Endodermal cell (in vitro differentiated cells): ENCODE results near the gene TBCEL. TPM values are rescaled to one million over a fixed set of nuclear protein-coding genes. Genes with fewer than 3 reads are reported as not detected.

Experiments used
- DNase-seq: peaks from one replicate; pipeline ENCODE4 v3.0.0-alpha.2; 2017
- H3K27ac ChIP-seq: 2 replicates; pipeline ENCODE4 v1.5.1; 2013; ENCODE audit warnings: mild to moderate bottlenecking, low read depth, low read length, moderate library complexity
- H3K27me3 ChIP-seq: 2 replicates; pipeline ENCODE4 v1.6.1; 2013; ENCODE audit warnings: mild to moderate bottlenecking, low read length, moderate library complexity; ENCODE audit not compliant: insufficient read depth, control insufficient read depth, poor library complexity, severe bottlenecking
- H3K36me3 ChIP-seq: 2 replicates; pipeline ENCODE4 v1.7.0; 2013; ENCODE audit warnings: mild to moderate bottlenecking, low read length, moderate library complexity; ENCODE audit not compliant: control insufficient read depth, insufficient read depth
- H3K4me1 ChIP-seq: one replicate; pipeline ENCODE4 v1.7.0; 2013; ENCODE audit warnings: low read length; ENCODE audit not compliant: control insufficient read depth, insufficient read depth
- H3K4me3 ChIP-seq: 2 replicates; pipeline ENCODE4 v1.5.1; 2013; ENCODE audit warnings: mild to moderate bottlenecking, low read length, moderate library complexity
- H3K9ac ChIP-seq: 2 replicates; pipeline ENCODE4 v1.6.1; 2013; ENCODE audit warnings: mild to moderate bottlenecking, low read length, moderate library complexity; ENCODE audit not compliant: poor library complexity, severe bottlenecking; ENCODE audit errors: extremely low read depth
- H3K9me3 ChIP-seq: 2 replicates; pipeline ENCODE4 v1.6.1; 2013; ENCODE audit warnings: mild to moderate bottlenecking, low read length, moderate library complexity; ENCODE audit not compliant: control insufficient read depth
- H3K27ac Mint-ChIP-seq: 2 replicates; pipeline ENCODE4 v1.8.0; 2020; ENCODE audit warnings: mixed read lengths
- H3K27me3 Mint-ChIP-seq: 2 replicates; pipeline ENCODE4 v1.8.0; 2021; ENCODE audit warnings: mild to moderate bottlenecking, mixed read lengths; ENCODE audit not compliant: insufficient read depth
- H3K36me3 Mint-ChIP-seq: 2 replicates; pipeline ENCODE4 v1.8.0; 2020; ENCODE audit warnings: low read depth, mixed read lengths
- H3K4me1 Mint-ChIP-seq: 2 replicates; pipeline ENCODE4 v1.8.0; 2020; ENCODE audit warnings: mixed read lengths
- H3K4me3 Mint-ChIP-seq: 2 replicates; pipeline ENCODE4 v1.8.0; 2020; ENCODE audit warnings: mild to moderate bottlenecking, moderate library complexity, mixed read lengths
- H3K9me3 Mint-ChIP-seq: 2 replicates; pipeline ENCODE4 v1.8.0; 2020; ENCODE audit warnings: mild to moderate bottlenecking, mixed read lengths
- CTCF ChIP-seq: fragments of 200-600 bp; sonication (generic); conservative IDR thresholded peaks from 2 replicates; pipeline ENCODE4 v1.5.0; 2021; ENCODE audit warnings: antibody characterized with exemption, mild to moderate bottlenecking
- WGBS, 2 experiments: methylation state at CpG; one replicate each; pipeline versions ENCODE4 v1.1.5 to v1.1.7; 2013; ENCODE audit warnings: missing lambda C conversion rate in 2 of 2, mixed read lengths in 1 of 2; ENCODE audit not compliant: insufficient coverage in 1 of 2, insufficient read length in 1 of 2; 5-methylcytosine and 5-hydroxymethylcytosine counted together
- total RNA-seq, 2 donors: library from RNA; stranded (reverse); fragmentation: NEBNext Ultra II Directional in 1 of 2; extraction: Animal tissue kit (Norgen Biotek cat#: 25700) in 1 of 2; gene quantifications; 2 replicates in 1 of 2; 3 replicates in 1 of 2; pipeline ENCODE4 v1.2.1, GENCODE V29; 2021

Gene TBCEL
- total RNA-seq, 2 donors from 2014 or later = 23.5 to 26.1 TPM

- Histone ChIP-seq H3K36me3 (peaks cover 79% of the 10 kb centered on the region), H3K9me3 (no peaks in the 10 kb centered on the region), H3K27me3 (no peaks in the 10 kb centered on the region), H3K9ac (no peak overlapping the region), H3K4me1 (peaks cover 5% of the 10 kb centered on the region), H3K4me3 (no peak overlapping the region), H3K27ac (no peak overlapping the region)
- Mint-ChIP-seq H3K27me3 (no peaks in the 10 kb centered on the region), H3K36me3 (peaks cover 50% of the 10 kb centered on the region), H3K4me3 (no peak overlapping the region), H3K9me3 (no peaks in the 10 kb centered on the region), H3K27ac (no peak overlapping the region), H3K4me1 (peaks cover 9% of the 10 kb centered on the region)
- TF ChIP-seq CTCF = no peak
- 98 to 100% methylated on average over 1 to 3 of the region's 4 CpGs for WGBS, 2 experiments
- no peak for DNase-seq
These were observed 34.0 kb downstream of the TBCEL start for GRCh38 chr11:121057922-121058321.

- no peak overlapping the region for H3K27ac ChIP-seq
- no peak for TF ChIP-seq CTCF
- Mint-ChIP-seq H3K27me3 (no peaks in the 10 kb centered on the region), H3K9me3 (no peaks in the 10 kb centered on the region), H3K27ac (no peak overlapping the region), H3K36me3 (peaks cover 53% of the 10 kb centered on the region), H3K4me1 (no peaks in the 10 kb centered on the region), H3K4me3 (no peak overlapping the region)
- WGBS, 2 experiments = 90 to 96% methylated on average over 2 of the region's 3 CpGs
- no peaks in the 10 kb centered on the region for H3K4me1 ChIP-seq
- no peak for DNase-seq
- peaks cover 90% of the 10 kb centered on the region for H3K36me3 ChIP-seq
- no peaks in the 10 kb centered on the region for H3K27me3 ChIP-seq
- no peak overlapping the region for H3K9ac ChIP-seq
- no peak overlapping the region for H3K4me3 ChIP-seq
- no peaks in the 10 kb centered on the region for H3K9me3 ChIP-seq
These were observed 35.0 kb downstream of the TBCEL start for GRCh38 chr11:121058941-121059340.

- Mint-ChIP-seq H3K27me3 (no peaks in the 10 kb centered on the region), H3K4me1 (no peaks in the 10 kb centered on the region), H3K4me3 (no peak overlapping the region), H3K36me3 (peaks cover 53% of the 10 kb centered on the region), H3K27ac (no peak overlapping the region), H3K9me3 (no peaks in the 10 kb centered on the region)
- no peak overlapping the region for H3K4me3 ChIP-seq
- 90 to 93% methylated on average over 2 to 3 of the region's 3 CpGs for WGBS, 2 experiments
- TF ChIP-seq CTCF = no peak
- H3K36me3 ChIP-seq = peaks cover 90% of the 10 kb centered on the region
- no peaks in the 10 kb centered on the region for H3K9me3 ChIP-seq
- no peaks in the 10 kb centered on the region for H3K4me1 ChIP-seq
- no peaks in the 10 kb centered on the region for H3K27me3 ChIP-seq
- no peak overlapping the region for H3K27ac ChIP-seq
- DNase-seq = no peak
- H3K9ac ChIP-seq = no peak overlapping the region
These were observed 35.7 kb downstream of the TBCEL start for GRCh38 chr11:121059605-121060004.
